KMS-11 (cell line): ENCODE results near the gene USP17L27.
"Not testable (repeated sequence)": the region's sequence is repeated elsewhere in the genome, so short reads cannot be mapped to it uniquely, and the experiment has no call there.

ENCODE experiments used
- H2AFZ ChIP-seq: fragments of 200-600 bp; sonication (generic); 2 replicates; pipeline ENCODE4 v1.6.1; 2016; ENCODE audit warnings: antibody characterized with exemption, mixed run types, low read depth
- H3K27ac ChIP-seq: fragments of 200-600 bp; sonication (generic); 2 replicates; pipeline ENCODE4 v1.6.1; 2016; ENCODE audit warnings: mild to moderate bottlenecking, mixed run types
- H3K27me3 ChIP-seq: fragments of 200-600 bp; sonication (generic); 2 replicates; pipeline ENCODE4 v1.6.1; 2017; ENCODE audit warnings: mild to moderate bottlenecking, low read depth, mixed run types, moderate library complexity; ENCODE audit not compliant: insufficient read depth
- H3K36me3 ChIP-seq: fragments of 200-600 bp; sonication (generic); 2 replicates; pipeline ENCODE4 v1.6.1; 2017; ENCODE audit warnings: mild to moderate bottlenecking, mixed run types; ENCODE audit not compliant: insufficient read depth
- H3K4me1 ChIP-seq: fragments of 200-600 bp; sonication (generic); 2 replicates; pipeline ENCODE4 v1.6.1; 2016; ENCODE audit warnings: mild to moderate bottlenecking, low read depth, mixed run types; ENCODE audit not compliant: poor library complexity, severe bottlenecking
- H3K4me2 ChIP-seq: fragments of 200-600 bp; sonication (generic); 2 replicates; pipeline ENCODE4 v1.7.0; 2016; ENCODE audit warnings: mild to moderate bottlenecking, mixed run types
- H3K4me3 ChIP-seq: fragments of 200-600 bp; sonication (generic); IDR thresholded peaks from 2 replicates; pipeline ENCODE4 v1.6.1; 2017; ENCODE audit warnings: low read depth, low read length, mixed read lengths; ENCODE audit not compliant: insufficient read depth
- H3K79me2 ChIP-seq: fragments of 200-600 bp; sonication (generic); 2 replicates; pipeline ENCODE4 v1.6.1; 2016; ENCODE audit warnings: low read depth, mixed run types; ENCODE audit not compliant: insufficient read depth
- H3K9ac ChIP-seq: fragments of 200-600 bp; sonication (generic); 2 replicates; pipeline ENCODE4 v1.6.1; 2016; ENCODE audit warnings: mild to moderate bottlenecking, mixed run types
- H4K20me1 ChIP-seq: fragments of 200-600 bp; sonication (generic); 2 replicates; pipeline ENCODE4 v1.6.1; 2016; ENCODE audit warnings: mild to moderate bottlenecking, mixed run types; ENCODE audit not compliant: insufficient read depth
- TF ChIP-seq, protein P1 (sequence below): fragments of 200-600 bp; sonication (generic); conservative IDR thresholded peaks from 2 replicates; pipeline ENCODE4 v1.6.1; 2017; ENCODE audit warnings: low read depth, mild to moderate bottlenecking, antibody characterized with exemption, low read length, moderate library complexity, mixed read lengths

Gene USP17L27

GRCh38 chr4:9379881-9380280 is 35.9 kb downstream of the USP17L27 start:
- not testable (repeated sequence) for H3K36me3 ChIP-seq, H4K20me1 ChIP-seq, H3K27ac ChIP-seq, H3K9ac ChIP-seq, H3K27me3 ChIP-seq, H3K4me1 ChIP-seq, H2AFZ ChIP-seq, H3K79me2 ChIP-seq, H3K4me3 ChIP-seq, H3K4me2 ChIP-seq

GRCh38 chr4:9381012-9381534 is 37.1 kb downstream of the USP17L27 start:
- H4K20me1 ChIP-seq, H3K27me3 ChIP-seq, H3K27ac ChIP-seq, H3K4me2 ChIP-seq, H3K4me3 ChIP-seq, H3K36me3 ChIP-seq, H3K9ac ChIP-seq, H2AFZ ChIP-seq, H3K79me2 ChIP-seq, H3K4me1 ChIP-seq: not testable (repeated sequence)
- TF ChIP-seq, protein P1, sequence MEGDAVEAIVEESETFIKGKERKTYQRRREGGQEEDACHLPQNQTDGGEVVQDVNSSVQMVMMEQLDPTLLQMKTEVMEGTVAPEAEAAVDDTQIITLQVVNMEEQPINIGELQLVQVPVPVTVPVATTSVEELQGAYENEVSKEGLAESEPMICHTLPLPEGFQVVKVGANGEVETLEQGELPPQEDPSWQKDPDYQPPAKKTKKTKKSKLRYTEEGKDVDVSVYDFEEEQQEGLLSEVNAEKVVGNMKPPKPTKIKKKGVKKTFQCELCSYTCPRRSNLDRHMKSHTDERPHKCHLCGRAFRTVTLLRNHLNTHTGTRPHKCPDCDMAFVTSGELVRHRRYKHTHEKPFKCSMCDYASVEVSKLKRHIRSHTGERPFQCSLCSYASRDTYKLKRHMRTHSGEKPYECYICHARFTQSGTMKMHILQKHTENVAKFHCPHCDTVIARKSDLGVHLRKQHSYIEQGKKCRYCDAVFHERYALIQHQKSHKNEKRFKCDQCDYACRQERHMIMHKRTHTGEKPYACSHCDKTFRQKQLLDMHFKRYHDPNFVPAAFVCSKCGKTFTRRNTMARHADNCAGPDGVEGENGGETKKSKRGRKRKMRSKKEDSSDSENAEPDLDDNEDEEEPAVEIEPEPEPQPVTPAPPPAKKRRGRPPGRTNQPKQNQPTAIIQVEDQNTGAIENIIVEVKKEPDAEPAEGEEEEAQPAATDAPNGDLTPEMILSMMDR = peak; percentile 37

DNA sequence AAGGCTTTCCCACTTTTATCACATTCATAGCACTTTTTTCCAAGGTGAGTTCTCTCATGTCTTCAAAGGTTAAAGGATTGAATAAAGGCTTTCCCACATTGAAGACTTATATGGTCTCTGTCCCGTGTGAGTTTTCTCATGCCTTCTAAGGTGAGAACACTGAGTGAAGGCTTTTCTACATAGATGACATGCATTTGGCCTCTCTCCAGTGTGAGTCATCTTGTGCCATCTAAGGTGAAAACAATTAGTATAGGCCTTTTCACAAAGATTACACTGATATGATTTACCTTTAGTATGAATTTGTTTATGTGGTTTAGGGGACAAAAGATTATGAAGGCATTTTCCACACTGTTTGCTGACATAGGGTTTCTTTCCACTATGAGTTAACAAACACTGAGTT is 40.2 kb downstream of the USP17L27 start:
- no peaks in the 10 kb centered on the region for H3K27me3 ChIP-seq
- H3K36me3 ChIP-seq = no peaks in the 10 kb centered on the region
- no peak overlapping the region for H3K4me3 ChIP-seq
- H3K79me2 ChIP-seq = no peaks in the 10 kb centered on the region
- H3K9ac ChIP-seq = no peak overlapping the region
- H3K4me2 ChIP-seq = no peak overlapping the region
- no peaks in the 10 kb centered on the region for H3K4me1 ChIP-seq
- no peak overlapping the region for H3K27ac ChIP-seq
- no peak overlapping the region for H2AFZ ChIP-seq
- H4K20me1 ChIP-seq = no peaks in the 10 kb centered on the region
- TF ChIP-seq, protein P1 = no peak

GRCh38 chr4:9389001-9389400 is 45.1 kb downstream of the USP17L27 start:
- not testable (repeated sequence) for H3K4me1 ChIP-seq, H3K79me2 ChIP-seq, H3K27ac ChIP-seq, H2AFZ ChIP-seq, H4K20me1 ChIP-seq, H3K27me3 ChIP-seq, H3K4me2 ChIP-seq, H3K36me3 ChIP-seq, H3K9ac ChIP-seq, H3K4me3 ChIP-seq
